Coronary artery (tissue), 2 donors: ENCODE measurements around the gene A4GALT.

Source experiments
- DNase-seq: peaks from one replicate; pipeline ENCODE4 v3.0.0-alpha.2; 2017; ENCODE audit warnings: low spot score
- H3K27ac ChIP-seq, 2 donors: fragments of 200-600 bp; sonication (generic); one replicate each; pipeline ENCODE4 v1.5.1; 2016 to 2019
- H3K4me3 ChIP-seq: fragments of 200-600 bp; sonication (generic); 2 replicates; pipeline ENCODE4 v1.5.1; 2016; ENCODE audit warnings: mild to moderate bottlenecking, moderate library complexity
- TF ChIP-seq, protein P1 (sequence below): fragments of 200-600 bp; sonication (generic); IDR thresholded peaks from one replicate; pipeline ENCODE4 v1.5.1; 2019; ENCODE audit warnings: antibody characterized with exemption

The A4GALT gene

DNA sequence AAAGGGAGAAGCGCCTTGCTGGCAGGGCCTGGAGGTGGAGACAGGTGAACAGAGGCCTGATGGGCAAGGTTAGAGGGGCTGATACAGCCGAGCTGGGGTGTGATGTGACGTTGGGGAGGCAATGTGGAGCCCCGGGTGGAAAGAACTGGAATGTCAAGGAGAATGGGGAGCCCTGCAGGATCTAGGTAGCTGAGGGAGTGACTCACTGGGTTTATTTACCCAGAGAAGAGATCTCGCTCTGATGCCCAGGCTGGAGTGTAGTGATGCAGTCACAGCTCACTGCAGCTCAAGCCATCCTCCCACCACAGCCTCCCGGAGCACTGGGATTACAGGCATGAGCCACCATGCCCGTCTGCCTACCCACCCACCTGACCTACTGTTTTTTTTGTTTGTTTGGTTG is 69.5 kb downstream of the A4GALT start:
- TF ChIP-seq, protein P1, sequence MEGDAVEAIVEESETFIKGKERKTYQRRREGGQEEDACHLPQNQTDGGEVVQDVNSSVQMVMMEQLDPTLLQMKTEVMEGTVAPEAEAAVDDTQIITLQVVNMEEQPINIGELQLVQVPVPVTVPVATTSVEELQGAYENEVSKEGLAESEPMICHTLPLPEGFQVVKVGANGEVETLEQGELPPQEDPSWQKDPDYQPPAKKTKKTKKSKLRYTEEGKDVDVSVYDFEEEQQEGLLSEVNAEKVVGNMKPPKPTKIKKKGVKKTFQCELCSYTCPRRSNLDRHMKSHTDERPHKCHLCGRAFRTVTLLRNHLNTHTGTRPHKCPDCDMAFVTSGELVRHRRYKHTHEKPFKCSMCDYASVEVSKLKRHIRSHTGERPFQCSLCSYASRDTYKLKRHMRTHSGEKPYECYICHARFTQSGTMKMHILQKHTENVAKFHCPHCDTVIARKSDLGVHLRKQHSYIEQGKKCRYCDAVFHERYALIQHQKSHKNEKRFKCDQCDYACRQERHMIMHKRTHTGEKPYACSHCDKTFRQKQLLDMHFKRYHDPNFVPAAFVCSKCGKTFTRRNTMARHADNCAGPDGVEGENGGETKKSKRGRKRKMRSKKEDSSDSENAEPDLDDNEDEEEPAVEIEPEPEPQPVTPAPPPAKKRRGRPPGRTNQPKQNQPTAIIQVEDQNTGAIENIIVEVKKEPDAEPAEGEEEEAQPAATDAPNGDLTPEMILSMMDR: no peak
- no peak overlapping the region for H3K4me3 ChIP-seq
- DNase-seq: no peak
- H3K27ac ChIP-seq: no peak overlapping the region

DNA sequence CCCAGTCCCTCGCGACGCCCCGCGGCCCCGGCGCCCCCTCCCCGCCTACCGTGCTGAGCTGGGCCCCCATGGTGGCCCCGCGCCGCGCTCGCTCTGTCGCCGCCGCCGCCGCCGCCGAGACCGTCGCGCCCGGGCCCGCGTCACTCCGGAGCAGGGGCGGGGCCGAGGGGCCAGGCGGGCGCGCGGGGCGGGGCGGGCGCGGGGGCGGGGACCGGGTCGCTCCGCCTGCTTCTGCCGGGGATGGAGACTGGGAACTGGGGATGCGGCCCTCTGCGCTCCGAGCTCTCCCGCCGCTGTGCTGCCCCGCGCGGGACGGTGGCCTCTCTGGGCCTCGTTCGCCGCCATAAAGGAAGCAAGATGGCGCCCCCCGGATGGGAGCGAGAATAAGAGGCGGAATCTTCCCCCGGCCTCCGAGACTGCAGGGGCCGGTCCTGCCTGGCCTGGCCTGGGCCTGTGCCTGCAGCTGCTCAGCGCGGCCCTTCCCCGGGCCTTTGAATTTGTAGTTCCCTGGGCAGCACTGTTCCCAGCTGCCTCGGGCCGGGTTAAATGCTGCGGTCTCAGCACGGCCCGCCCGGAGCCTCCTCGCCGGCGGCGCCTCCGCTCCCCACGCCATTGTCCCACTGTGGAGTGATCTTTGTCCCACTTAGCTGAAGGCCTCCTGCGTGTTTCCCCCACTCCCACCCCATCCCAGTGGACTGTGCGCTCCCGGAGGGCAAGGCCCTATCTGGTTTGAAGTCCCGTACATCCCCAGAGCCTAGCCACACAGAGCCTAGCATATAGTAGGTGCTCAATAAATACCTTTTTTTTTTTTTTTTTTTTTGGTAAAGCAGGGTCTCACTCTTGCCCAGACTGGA is 71.2 kb downstream of the A4GALT start, which contains the start of gene CYB5R3:
Gene CYB5R3 (minus strand): TSS at position 147 of the 854 bp plus-strand sequence. CDS start 77 bp downstream, at position 70.
- Histone ChIP-seq H3K4me3 (peak within 1 kb of the TSS; percentile 96), H3K27ac (peak within 1 kb of the TSS; percentile 93 to 99)
- TF ChIP-seq, protein P1: no peak
- no peak for DNase-seq

DNA sequence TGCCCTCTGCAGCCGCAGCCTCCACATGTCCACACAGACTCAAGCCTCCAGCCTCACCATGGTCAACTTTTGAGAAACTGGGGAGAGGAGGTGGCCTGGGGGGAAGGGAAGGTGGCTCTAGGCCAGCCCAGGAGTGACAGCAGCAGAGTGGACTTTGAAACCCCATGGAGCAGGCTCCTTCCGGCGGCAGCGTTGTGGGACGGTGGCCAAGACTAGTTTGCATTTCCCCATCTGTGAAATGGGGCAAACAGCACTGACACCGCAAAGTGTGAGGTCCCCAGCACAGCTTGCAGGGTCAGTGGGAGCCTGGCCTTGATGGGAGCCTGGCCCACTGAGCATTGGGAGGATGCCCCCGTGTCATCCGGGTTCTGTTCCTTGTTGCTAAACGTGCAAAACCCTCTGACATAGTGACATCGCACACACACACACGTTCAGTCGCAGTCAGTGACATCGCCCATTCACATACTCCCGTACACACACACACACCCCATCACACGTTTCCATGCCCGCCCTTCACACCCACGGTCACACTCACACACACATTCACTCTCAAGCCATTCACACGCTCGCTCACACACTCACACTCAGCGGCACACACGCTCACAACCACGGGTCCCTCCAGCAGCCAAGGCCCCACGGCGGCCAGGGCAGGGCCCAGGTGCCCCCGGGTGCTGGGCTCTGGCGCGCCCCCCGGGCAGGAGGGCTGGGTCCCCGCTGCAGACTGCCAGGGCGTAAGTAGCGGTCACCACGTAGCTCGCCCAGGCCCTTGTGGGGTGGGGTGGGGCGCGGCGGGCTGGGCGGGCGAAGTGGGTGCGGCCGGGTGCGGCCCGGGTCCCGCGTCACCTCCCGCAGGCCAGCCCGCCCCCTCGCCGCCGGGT is 72.1 kb downstream of the A4GALT start:
- TF ChIP-seq, protein P1: no peak
- peak overlapping the region; percentile 96 for H3K4me3 ChIP-seq
- no peak for DNase-seq
- H3K27ac ChIP-seq: peak overlapping the region; percentile 93 to 99

DNA sequence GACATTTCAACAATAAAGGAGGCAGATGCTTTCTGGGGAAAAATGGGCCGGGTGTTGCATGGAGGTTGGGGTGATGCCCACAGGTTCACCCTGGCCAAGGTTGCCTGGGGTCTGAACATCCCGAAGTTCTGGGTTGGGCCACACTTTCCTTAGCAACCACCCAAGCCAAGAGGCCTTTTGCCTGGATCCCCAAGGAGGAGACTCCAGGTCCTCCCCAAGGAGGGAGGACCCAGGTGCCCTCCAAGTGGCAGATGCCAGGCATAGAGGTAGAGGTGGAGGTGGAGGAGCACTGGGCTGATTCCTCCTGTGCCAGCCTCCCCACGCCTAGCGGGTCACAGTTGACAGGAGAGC is 72.7 kb downstream of the A4GALT start:
- Histone ChIP-seq H3K4me3 (peak overlapping the region; percentile 96), H3K27ac (peak overlapping the region; percentile 93 to 99)
- DNase-seq: no peak
- TF ChIP-seq, protein P1: no peak

DNA sequence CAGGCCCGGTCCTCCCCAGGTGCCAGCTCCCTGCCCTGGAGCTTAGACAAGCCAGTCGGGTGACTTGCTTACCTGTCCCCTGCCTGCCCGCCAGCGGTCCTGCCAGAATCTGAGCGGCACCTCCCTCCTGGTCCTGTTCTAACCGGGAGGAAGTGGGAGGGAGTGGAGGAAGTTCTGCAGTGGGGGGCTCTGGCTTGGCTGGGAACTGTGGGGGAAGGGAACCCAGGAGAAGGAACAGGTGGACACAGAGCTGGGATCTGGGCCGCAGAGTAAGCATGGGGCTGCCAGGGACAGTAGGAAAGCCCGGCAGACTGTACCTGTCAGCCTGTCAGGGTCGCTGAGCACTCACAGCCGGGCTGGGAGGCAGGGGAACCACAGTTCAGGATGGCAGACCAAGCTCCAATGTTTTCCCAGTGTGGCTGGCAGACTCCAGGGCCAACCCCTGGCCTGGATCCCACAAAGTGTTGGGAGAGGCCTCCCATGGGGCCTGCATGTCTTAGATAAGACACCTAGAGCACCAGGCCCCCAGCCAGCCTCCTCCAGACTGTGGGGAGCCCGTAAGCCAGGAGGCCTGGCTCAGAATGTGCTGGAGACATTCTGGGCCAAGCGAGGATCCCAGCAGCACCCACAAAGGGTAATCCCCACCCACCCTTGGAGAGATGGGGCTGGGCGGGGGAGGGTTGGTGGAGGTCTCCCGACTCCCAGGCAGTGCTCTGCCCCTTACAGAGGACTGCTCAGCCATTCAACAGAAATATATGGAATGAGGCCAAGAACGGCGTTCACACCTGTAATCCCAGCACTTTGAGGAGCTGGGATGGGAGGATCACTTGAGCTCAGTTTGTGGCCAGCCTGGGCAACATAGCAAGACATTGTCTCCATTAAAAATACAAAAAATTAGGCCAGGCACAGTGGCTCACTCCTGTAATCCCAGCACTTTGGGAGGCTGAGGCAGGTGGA is 73.8 kb downstream of the A4GALT start:
- H3K4me3 ChIP-seq: peak overlapping the region; percentile 96
- peak overlapping the region; percentile 83 to 92 for H3K27ac ChIP-seq
- TF ChIP-seq, protein P1: no peak
- no peak for DNase-seq

DNA sequence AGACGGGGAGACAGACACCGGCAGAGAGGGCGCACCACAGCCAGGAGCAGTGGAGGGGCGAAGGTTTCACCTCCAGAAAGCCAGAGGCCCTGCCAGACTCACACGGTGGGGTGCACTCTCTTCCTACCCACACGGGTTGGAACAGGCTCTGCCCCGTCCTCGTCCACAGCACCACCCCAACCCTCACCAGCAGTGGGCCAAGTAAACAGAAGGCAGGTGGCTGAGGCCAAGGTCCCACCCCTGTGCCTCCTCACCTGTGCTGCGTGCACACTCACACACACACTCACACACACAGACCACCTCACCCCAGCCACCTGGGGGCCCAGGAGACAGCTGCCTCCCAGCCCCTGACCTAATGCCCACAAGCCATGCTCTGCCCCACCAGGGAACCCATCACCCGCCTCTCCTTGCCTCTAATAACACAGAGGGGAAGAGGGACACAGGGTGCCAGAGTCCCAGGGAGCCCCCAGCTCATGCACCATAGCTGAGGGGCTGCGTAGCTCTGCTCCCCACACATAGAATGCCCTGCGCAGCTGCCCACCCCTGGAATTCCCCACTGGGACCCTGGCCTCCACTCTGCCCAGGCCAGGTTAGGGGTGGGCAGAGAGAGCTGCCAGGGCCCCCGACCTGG is 74.6 kb downstream of the A4GALT start:
- no peak for DNase-seq
- peak overlapping the region; percentile 83 to 92 for H3K27ac ChIP-seq
- TF ChIP-seq, protein P1: no peak
- H3K4me3 ChIP-seq: peak overlapping the region; percentile 96
